DMS 273 treated with DMSO at 0.1 percent for 48 hours (cell line): Measurements from ENCODE around the gene GCNA.
"Not testable (repeated sequence)": the region's sequence is repeated elsewhere in the genome, so short reads cannot be mapped to it uniquely, and the experiment has no call there.

Source experiments
- DNase-seq: peaks from one replicate; lab custom pipeline; 2025; lab: John Stamatoyannopoulos, UW

The GCNA gene

GRCh38 chrX:71638409-71638808, 60.2 kb downstream of the GCNA start:
- no peak for DNase-seq

- DNase-seq: no peak
Observed at GRCh38 chrX:71640002-71640401, 61.8 kb downstream of the GCNA start.

GRCh38 chrX:71644406-71644805, 66.2 kb downstream of the GCNA start:
- not testable (repeated sequence) for DNase-seq

DNA sequence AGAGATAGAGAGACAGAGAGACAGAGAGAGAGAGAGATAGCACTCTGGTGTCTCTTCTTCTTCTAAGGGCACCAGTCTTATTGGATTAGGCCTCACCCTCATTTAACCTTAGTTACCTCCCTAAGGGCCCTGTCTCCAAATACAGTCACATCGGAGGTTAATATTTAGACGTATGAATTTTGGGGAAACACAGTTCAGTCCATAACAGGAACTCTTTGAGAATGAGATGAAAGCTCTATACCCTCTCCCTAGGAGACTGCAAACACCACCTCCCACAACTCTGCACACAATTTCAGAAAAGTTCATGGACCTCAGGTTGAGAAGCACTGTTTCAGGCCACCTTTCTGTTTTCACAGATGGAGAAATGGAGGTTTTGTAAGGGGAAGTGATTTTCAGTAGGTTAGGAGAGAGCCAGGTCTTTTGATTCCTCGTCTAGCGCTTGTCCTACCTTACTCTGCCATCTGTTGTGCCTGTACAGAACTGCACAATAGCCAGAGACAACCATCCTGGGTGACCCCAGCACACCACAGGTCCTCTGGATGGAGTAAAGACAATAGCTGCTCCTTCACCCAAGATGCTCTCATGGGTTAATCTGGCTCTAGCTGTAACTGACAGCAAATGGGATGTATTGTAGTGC, 72.2 kb downstream of the GCNA start:
- DNase-seq: no peak

DNA sequence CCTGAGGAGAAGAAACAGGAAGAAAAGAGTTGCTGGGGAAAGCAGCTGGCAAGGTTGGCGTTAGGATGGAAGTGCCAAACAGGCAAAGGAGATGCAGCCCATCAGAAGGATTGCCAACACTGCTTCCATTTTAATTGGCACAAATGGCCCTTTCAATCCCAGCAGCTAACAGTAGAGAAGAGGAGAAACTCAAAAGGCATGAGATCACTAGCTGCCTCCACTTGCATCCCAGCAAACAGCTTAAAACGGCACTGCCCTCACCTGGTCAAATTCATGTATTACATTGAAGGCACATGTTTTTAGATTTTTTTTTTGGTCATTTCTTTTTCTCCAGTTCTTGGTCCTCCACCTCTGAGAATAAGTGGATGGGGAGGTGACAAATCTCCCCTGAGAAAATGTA, 74.2 kb downstream of the GCNA start:
- no peak for DNase-seq

DNA sequence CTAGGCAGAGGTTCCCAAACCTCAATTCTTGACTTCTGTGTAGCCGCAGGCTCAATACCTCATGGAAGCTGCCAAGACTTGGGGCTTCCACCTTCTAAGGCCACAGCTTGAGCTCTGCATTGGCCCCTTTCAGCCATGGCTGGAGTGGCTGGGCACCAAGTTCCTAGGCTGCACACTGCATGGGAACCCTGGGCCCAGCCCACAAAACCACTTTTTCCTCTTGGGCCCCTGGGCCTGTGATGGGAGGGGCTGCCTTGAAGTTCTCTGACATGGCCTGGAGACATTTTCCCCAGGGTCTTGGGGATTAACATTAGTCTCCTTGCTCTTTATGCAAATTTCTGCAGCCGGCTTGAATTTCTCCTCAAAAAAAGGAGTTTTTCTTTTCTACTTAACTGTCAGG, 75.1 kb downstream of the GCNA start:
- no peak for DNase-seq

DNA sequence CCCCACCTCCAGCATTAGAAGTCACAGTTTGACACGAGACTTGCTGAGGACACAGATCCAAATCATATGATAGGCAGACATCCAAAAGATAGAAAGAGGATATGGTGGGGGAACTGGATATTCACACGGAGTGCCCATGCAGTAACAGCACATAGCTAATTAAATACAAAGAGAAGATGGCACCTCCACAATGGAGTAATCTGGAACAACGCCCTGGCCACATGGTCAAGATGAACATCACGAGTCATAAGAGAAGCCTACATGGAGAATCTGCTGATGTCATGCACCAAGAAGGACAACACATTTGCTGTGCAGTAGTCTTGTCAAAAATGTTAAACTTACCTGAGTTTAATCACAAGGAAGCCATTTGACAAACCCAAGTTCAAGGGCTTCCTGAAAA, 79.0 kb downstream of the GCNA start:
- no peak for DNase-seq

- DNase-seq: no peak
Observed at GRCh38 chrX:71659342-71659741, 81.1 kb downstream of the GCNA start.

DNA sequence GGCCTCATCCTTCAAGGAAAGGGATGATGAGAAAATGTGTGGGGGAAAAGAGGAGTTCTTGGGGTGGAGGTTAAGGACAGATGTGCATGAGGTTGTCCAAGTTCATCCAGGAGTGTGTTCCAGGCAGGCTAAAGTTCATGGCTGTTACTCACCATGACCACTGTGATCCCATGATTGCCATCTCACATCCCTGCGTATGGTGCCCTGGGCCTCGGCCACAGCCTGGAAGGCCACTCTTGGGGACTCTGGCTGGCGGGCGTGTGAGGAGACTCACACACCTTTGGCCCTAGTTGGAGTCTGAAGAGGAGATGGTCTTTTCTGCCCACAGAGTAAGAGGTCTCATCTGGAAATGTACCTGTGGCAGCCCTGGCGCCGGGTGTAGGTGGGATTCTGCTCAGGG, 81.7 kb downstream of the GCNA start:
- no peak for DNase-seq

- no peak for DNase-seq
Observed at GRCh38 chrX:71660562-71661416, 82.6 kb downstream of the GCNA start.

DNA sequence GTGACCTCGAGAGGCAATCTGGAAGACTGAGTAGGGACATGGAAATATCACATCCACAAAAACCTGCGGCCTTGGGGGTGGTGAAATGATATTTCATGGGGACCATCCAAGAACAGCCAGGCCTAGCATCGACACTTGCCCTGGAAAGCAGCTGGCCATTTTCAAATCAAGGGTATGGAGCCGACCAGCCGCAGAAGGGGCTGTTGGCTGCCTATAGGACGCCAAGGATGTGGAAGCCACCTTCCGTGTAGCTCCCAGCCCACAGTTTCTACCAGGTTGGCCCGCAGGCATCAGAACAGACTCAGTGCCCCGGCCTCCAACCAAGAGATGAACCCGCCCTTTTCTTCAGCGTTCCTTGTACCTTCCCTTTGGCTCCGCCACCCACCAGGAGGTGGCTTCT, 83.7 kb downstream of the GCNA start:
- no peak for DNase-seq

GRCh38 chrX:71662654-71663053, 84.4 kb downstream of the GCNA start:
- not testable (repeated sequence) for DNase-seq
